SK-N-SH treated with all-trans-retinoic acid at 6 μM for 48 hours (cell line): ENCODE measurements around the gene ABCC4.

Experiments used
- ATAC-seq: fragments of 200-7000 bp; cut with Tn5 transposase; 3 replicates; pipeline ENCODE4 v1.9.1; 2020; ENCODE audit warnings: mild to moderate bottlenecking, moderate library complexity
- ARNTL ChIP-seq: fragments of 450-650 bp; formaldehyde crosslinking; IDR thresholded peaks from 2 replicates; pipeline ENCODE4 v1.5.0; 2020; ENCODE audit warnings: low read depth, mild to moderate bottlenecking, moderate library complexity, borderline replicate concordance
- BACH2 ChIP-seq: fragments of 250-450 bp; sonication (Bioruptor Pico); IDR thresholded peaks from 2 replicates; pipeline ENCODE4 v1.9.0; 2021; ENCODE audit warnings: mild to moderate bottlenecking, borderline replicate concordance
- CSDC2 ChIP-seq: fragments of 250-450 bp; sonication (Bioruptor Pico); IDR thresholded peaks from 2 replicates; pipeline ENCODE4 v1.5.0; 2020; ENCODE audit warnings: mild to moderate bottlenecking, moderate library complexity
- ESRRG ChIP-seq: fragments of 250-450 bp; sonication (Bioruptor Pico); IDR thresholded peaks from 2 replicates; pipeline ENCODE4 v1.6.1; 2021; ENCODE audit warnings: mild to moderate bottlenecking
- GLIS3 ChIP-seq: fragments of 250-450 bp; sonication (Bioruptor Pico); IDR thresholded peaks from 2 replicates; pipeline ENCODE4 v1.5.0; 2020; ENCODE audit warnings: mild to moderate bottlenecking, moderate library complexity
- OSR1 ChIP-seq: fragments of 250-450 bp; sonication (Bioruptor Pico); IDR thresholded peaks from 2 replicates; pipeline ENCODE4 v1.8.0; 2022; ENCODE audit warnings: moderate library complexity, mild to moderate bottlenecking, inconsistent platforms
- PPARA ChIP-seq: fragments of 250-450 bp; sonication (Bioruptor Pico); IDR thresholded peaks from 2 replicates; pipeline ENCODE4 v1.5.0; 2020; ENCODE audit warnings: mild to moderate bottlenecking, borderline replicate concordance
- RARB ChIP-seq: fragments of 250-450 bp; sonication (Bioruptor Pico); IDR thresholded peaks from 2 replicates; pipeline ENCODE4 v1.8.0; 2021; ENCODE audit warnings: mild to moderate bottlenecking, moderate library complexity
- TCF4 ChIP-seq: fragments of 250-450 bp; sonication (Bioruptor Pico); IDR thresholded peaks from 2 replicates; pipeline ENCODE4 v1.8.0; 2021; ENCODE audit warnings: mild to moderate bottlenecking, moderate library complexity, borderline replicate concordance
- TOX ChIP-seq: fragments of 250-450 bp; sonication (Bioruptor Pico); IDR thresholded peaks from 2 replicates; pipeline ENCODE4 v1.8.0; 2021; ENCODE audit warnings: mild to moderate bottlenecking, moderate library complexity, borderline replicate concordance
- TSHZ2 ChIP-seq: fragments of 250-450 bp; sonication (Bioruptor Pico); IDR thresholded peaks from 2 replicates; pipeline ENCODE4 v1.5.0; 2020; ENCODE audit warnings: mild to moderate bottlenecking, moderate library complexity
- ZC3H10 ChIP-seq: fragments of 250-450 bp; sonication (Bioruptor Pico); IDR thresholded peaks from 2 replicates; pipeline ENCODE4 v1.5.1; 2021; ENCODE audit warnings: mild to moderate bottlenecking, moderate library complexity
- ZFP3 ChIP-seq: fragments of 250-450 bp; sonication (Bioruptor Pico); IDR thresholded peaks from 2 replicates; pipeline ENCODE4 v1.5.0; 2020; ENCODE audit warnings: mild to moderate bottlenecking, moderate library complexity
- ZFP30 ChIP-seq: fragments of 450-650 bp; formaldehyde crosslinking; IDR thresholded peaks from 2 replicates; pipeline ENCODE4 v1.5.0; 2022; ENCODE audit warnings: mild to moderate bottlenecking, moderate library complexity
- ZNF565 ChIP-seq: fragments of 450-650 bp; formaldehyde crosslinking; conservative IDR thresholded peaks from 2 replicates; pipeline ENCODE4 v1.5.0; 2020; ENCODE audit warnings: low read depth, mild to moderate bottlenecking, moderate library complexity
- ZNF8 ChIP-seq: fragments of 450-650 bp; formaldehyde crosslinking; IDR thresholded peaks from 2 replicates; pipeline ENCODE4 v1.5.0; 2020; ENCODE audit warnings: mild to moderate bottlenecking, moderate library complexity
- TF ChIP-seq, protein P1 (sequence below): fragments of 250-450 bp; sonication (Bioruptor Pico); IDR thresholded peaks from 2 replicates; pipeline ENCODE4 v1.5.1; 2020; ENCODE audit warnings: low read depth, mild to moderate bottlenecking, moderate library complexity
- TF ChIP-seq, protein P2 (sequence below): fragments of 250-450 bp; sonication (Bioruptor Pico); IDR thresholded peaks from 2 replicates; pipeline ENCODE4 v1.8.0; 2021; ENCODE audit warnings: low read depth, mild to moderate bottlenecking, moderate library complexity, borderline replicate concordance

The ABCC4 gene

DNA sequence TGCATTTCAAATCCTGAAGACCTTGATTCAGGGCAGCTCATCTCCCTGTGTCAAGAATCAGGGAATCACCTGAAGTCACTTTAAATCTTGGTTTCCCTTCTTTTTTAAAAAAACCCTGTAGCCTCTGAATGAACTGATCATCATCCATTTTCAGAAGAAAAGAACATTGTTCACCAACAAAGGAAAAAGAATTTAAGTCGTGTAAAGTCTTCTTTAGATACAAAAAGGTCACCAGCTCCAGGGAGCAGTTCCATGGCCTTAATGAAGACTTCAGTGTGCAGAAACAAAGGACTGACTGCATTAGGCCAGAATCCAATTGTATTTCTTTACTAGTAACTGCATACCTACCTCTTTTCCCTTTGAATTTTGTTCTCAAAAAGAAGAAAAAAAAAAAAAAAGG, 245.0 kb downstream of the ABCC4 start:
- no peak for TF ChIP-seq GLIS3 (CRISPR knock-in tag)
- TF ChIP-seq, protein P1, sequence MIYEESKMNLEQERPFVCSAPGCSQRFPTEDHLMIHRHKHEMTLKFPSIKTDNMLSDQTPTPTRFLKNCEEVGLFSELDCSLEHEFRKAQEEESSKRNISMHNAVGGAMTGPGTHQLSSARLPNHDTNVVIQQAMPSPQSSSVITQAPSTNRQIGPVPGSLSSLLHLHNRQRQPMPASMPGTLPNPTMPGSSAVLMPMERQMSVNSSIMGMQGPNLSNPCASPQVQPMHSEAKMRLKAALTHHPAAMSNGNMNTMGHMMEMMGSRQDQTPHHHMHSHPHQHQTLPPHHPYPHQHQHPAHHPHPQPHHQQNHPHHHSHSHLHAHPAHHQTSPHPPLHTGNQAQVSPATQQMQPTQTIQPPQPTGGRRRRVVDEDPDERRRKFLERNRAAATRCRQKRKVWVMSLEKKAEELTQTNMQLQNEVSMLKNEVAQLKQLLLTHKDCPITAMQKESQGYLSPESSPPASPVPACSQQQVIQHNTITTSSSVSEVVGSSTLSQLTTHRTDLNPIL: no peak
- TF ChIP-seq ESRRG: no peak
- TF ChIP-seq ZFP3: no peak
- TF ChIP-seq TOX (CRISPR knock-in tag): no peak
- TF ChIP-seq, protein P2, sequence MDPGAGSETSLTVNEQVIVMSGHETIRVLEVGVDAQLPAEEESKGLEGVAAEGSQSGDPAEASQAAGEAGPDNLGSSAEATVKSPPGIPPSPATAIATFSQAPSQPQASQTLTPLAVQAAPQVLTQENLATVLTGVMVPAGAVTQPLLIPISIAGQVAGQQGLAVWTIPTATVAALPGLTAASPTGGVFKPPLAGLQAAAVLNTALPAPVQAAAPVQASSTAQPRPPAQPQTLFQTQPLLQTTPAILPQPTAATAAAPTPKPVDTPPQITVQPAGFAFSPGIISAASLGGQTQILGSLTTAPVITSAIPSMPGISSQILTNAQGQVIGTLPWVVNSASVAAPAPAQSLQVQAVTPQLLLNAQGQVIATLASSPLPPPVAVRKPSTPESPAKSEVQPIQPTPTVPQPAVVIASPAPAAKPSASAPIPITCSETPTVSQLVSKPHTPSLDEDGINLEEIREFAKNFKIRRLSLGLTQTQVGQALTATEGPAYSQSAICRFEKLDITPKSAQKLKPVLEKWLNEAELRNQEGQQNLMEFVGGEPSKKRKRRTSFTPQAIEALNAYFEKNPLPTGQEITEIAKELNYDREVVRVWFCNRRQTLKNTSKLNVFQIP (CRISPR knock-in tag): no peak
- no peak for TF ChIP-seq TSHZ2
- TF ChIP-seq CSDC2 (CRISPR knock-in tag): no peak
- TF ChIP-seq, all 23 proteins: peak for 0
- no peak for ATAC-seq

DNA sequence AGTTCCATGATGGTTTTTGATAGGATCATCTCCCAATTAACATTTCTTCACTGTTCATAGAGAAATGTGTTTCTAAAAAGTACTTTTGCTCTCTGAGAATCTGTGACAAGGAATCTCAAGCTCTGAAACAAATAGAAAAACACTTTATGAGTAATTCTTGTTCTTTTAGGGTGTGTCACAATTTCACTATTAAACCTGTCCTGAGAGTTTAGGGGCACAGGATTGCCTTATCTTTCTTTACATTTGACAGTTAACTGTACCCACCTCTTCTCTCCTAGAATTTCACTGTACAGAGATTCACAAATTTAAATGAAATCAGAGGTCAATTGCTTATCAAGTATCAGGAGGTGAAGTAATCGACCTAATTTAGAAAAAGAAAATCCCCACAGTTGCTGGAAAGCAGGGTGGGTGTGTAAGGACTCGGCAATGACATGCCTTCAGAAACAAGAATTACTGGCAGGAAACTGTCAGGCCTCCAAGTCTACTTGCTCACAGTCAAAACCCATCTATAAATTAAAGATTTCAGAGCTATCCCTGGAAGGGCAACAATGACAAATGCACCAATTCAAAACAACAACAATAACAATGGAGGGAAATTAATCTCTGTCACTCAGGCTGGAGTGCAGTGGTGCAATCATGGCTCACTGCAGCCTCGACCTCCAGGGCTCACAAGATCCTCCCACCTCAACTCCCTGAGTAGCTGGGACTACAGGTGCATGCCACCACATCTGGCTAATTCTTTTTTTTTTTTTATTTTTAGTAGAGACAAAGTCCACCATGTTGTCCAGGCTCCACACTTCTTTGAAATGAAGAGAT, 250.2 kb downstream of the ABCC4 start:
- TF ChIP-seq, protein P1: no peak
- TF ChIP-seq ARNTL (CRISPR knock-in tag): no peak
- no peak for TF ChIP-seq PPARA (CRISPR knock-in tag)
- TF ChIP-seq TCF4 (CRISPR knock-in tag): no peak
- TF ChIP-seq ZNF565 (CRISPR knock-in tag): no peak
- ATAC-seq: no peak

DNA sequence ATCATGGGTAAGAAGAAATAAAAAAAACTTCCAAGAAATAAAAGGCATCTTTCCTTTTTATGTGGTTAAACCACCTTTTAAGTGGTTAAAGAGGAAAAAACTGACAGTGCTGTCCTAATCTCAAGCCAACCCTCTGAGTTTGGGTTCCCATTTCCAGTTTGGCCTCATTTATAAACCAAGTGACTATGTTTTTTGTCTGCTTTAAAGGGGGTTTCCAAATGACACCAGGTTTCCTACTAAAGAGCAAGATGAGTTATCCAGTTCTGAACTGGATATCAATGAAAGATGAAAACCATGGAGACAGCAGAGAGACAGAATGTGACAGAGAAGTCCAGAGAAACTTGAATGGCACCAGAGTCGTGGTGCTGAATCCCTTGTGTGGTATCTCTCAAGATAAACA, 251.5 kb downstream of the ABCC4 start:
- no peak for ATAC-seq
- TF ChIP-seq PPARA (CRISPR knock-in tag) (no peak), RARB (CRISPR knock-in tag) (no peak), ZNF565 (CRISPR knock-in tag) (no peak), CSDC2 (CRISPR knock-in tag) (no peak), ZNF8 (no peak), TCF4 (CRISPR knock-in tag) (no peak), OSR1 (no peak), ARNTL (CRISPR knock-in tag) (no peak), TOX (CRISPR knock-in tag) (no peak), ZC3H10 (CRISPR knock-in tag) (no peak)
- TF ChIP-seq, all 23 proteins: peak for 0

GRCh38 chr13:95044452-95045205, 256.6 kb downstream of the ABCC4 start:
- no peak for ATAC-seq
- TF ChIP-seq BACH2 (CRISPR knock-in tag): no peak
- no peak for TF ChIP-seq ARNTL (CRISPR knock-in tag)
- TF ChIP-seq RARB (CRISPR knock-in tag): no peak
- TF ChIP-seq TSHZ2: no peak
- TF ChIP-seq, protein P2 (CRISPR knock-in tag): no peak
- TF ChIP-seq OSR1: no peak
- TF ChIP-seq, protein P1: no peak
- TF ChIP-seq ZFP30 (CRISPR knock-in tag): no peak
- TF ChIP-seq ZNF565 (CRISPR knock-in tag): no peak
- no peak for TF ChIP-seq TOX (CRISPR knock-in tag)
- no peak for TF ChIP-seq GLIS3 (CRISPR knock-in tag)
- no peak for TF ChIP-seq ZFP3
- no peak for TF ChIP-seq ZC3H10 (CRISPR knock-in tag)
- TF ChIP-seq, all 23 proteins: peak for 0
